ENCODE results near the gene PITRM1. TPM values are rescaled to one million over a fixed set of nuclear protein-coding genes. Genes with fewer than 3 reads are reported as not detected.
A peak's percentile ranks its signal among the peaks of the same experiment; 100 is the strongest.

Gene PITRM1
- total RNA-seq, 4 donors from 2014 or later, result 45.5 to 62.8 (median 52.2) TPM

DNA sequence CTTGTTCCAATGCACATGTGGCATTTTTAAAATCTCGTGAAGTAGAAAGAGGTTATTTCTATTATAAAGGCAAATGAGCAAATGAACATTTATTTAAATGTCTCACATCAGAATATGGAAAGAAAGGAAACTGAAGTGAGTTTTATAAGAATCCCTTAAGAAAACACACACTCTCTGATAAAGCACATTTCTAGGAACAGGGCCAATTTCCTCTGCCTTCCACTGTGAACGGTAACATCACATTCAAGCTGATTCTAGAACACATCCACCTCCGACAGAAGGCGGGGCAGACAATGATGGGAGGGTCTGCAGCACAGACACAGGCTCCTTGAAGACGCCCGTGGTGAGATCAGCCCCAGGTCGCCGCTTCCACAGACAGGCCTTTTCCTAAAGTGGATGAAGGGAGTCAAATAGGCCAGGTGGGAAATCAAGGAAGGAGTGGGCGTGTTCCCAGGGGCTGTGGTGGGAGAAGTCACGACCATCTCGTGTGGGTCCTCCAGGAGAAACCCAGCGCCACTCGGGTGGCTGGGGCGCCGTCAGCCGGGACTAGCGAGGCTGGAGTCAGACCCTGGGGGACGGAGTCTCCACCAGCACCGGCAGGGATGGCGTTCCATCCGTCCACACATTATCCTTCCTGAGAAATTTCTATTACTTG, 31.1 kb downstream of the PITRM1 start:
- no peak for TF ChIP-seq POLR2A (IDR thresholded peaks at IDR 0.05)
- TF ChIP-seq, protein P1, sequence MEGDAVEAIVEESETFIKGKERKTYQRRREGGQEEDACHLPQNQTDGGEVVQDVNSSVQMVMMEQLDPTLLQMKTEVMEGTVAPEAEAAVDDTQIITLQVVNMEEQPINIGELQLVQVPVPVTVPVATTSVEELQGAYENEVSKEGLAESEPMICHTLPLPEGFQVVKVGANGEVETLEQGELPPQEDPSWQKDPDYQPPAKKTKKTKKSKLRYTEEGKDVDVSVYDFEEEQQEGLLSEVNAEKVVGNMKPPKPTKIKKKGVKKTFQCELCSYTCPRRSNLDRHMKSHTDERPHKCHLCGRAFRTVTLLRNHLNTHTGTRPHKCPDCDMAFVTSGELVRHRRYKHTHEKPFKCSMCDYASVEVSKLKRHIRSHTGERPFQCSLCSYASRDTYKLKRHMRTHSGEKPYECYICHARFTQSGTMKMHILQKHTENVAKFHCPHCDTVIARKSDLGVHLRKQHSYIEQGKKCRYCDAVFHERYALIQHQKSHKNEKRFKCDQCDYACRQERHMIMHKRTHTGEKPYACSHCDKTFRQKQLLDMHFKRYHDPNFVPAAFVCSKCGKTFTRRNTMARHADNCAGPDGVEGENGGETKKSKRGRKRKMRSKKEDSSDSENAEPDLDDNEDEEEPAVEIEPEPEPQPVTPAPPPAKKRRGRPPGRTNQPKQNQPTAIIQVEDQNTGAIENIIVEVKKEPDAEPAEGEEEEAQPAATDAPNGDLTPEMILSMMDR (IDR thresholded peaks at IDR 0.05), result no peak
- DNase-seq (ENCODE audit: low spot score in 2 of 2), result no peak
- intact Hi-C loops (cut with DNase I; ENCODE audit: low total_unique reads), result no loop called here
- no peak overlapping the region for H3K4me3 ChIP-seq (ENCODE audit: low read depth, poor library complexity, severe bottlenecking)
- 93% methylated on average over 21 of the region's 21 CpGs for WGBS, 2 donors

DNA sequence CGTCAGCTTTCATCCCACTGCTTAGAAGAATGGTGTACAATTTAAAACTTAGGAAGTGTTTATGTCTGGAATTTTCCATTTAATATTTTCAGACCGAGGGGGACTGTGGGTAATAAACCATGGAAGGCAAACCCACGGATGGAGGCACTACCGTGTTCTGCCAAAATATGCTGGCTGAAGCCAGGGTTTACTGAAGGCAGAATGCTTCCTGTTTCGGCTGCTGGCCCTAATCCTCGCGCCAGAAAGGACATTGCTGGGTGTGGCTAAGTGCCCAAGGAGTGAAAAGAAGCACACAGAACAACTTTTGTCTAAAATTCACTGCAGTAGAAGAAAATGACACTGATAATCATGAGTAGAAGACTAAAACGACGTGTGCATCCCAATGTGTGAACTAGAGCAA, 32.3 kb downstream of the PITRM1 start:
- TF ChIP-seq, protein P1 (IDR thresholded peaks at IDR 0.05), result no peak
- TF ChIP-seq POLR2A (IDR thresholded peaks at IDR 0.05), result no peak
- WGBS, 2 donors, result 74% methylated on average over 9 of the region's 9 CpGs
- no peak for DNase-seq (ENCODE audit: low spot score in 2 of 2)
- no peak overlapping the region for H3K4me3 ChIP-seq (ENCODE audit: low read depth, poor library complexity, severe bottlenecking)
- intact Hi-C loops (cut with DNase I; ENCODE audit: low total_unique reads), result no loop called here

DNA sequence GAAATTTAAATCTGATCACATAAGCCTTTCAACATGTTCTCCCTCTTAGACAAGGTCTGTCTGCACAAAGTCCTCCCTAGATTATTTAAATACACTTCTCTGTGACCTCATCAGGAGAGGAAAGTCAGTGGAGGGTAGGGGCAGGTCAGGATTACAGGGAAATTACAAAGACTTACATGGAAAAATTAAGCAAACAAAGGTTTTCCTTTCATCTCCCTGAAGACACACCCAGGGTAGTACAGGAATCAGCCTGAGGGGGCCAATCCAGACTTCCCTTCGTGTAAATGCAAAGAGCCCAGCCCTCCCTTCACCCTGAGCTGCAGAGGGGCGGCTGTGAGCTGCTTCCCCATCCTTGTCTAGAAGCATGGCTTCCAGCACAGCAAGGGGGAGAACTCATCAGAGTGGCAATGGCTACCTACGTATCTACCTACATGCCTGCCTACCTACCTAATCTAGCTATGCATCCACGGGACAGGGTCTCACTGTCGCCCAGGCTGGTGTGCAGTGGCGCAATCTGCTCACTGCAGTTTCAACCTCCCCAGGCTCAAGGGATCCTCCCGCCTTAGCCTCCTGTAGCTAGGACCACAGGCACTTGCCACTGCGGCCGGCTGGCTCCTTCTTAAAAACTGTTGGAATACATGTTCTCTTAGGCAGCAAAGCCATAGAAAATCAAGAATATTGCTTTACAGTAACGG, 33.2 kb downstream of the PITRM1 start:
- no peak for TF ChIP-seq POLR2A (IDR thresholded peaks at IDR 0.05)
- TF ChIP-seq, protein P1 (IDR thresholded peaks at IDR 0.05), result no peak
- intact Hi-C loops (cut with DNase I; ENCODE audit: low total_unique reads), result no loop called here
- no peak overlapping the region for H3K4me3 ChIP-seq (ENCODE audit: low read depth, poor library complexity, severe bottlenecking)
- no peak for DNase-seq (ENCODE audit: low spot score in 2 of 2)
- WGBS, 2 donors, result 88 to 90% methylated on average over 10 of the region's 10 CpGs

DNA sequence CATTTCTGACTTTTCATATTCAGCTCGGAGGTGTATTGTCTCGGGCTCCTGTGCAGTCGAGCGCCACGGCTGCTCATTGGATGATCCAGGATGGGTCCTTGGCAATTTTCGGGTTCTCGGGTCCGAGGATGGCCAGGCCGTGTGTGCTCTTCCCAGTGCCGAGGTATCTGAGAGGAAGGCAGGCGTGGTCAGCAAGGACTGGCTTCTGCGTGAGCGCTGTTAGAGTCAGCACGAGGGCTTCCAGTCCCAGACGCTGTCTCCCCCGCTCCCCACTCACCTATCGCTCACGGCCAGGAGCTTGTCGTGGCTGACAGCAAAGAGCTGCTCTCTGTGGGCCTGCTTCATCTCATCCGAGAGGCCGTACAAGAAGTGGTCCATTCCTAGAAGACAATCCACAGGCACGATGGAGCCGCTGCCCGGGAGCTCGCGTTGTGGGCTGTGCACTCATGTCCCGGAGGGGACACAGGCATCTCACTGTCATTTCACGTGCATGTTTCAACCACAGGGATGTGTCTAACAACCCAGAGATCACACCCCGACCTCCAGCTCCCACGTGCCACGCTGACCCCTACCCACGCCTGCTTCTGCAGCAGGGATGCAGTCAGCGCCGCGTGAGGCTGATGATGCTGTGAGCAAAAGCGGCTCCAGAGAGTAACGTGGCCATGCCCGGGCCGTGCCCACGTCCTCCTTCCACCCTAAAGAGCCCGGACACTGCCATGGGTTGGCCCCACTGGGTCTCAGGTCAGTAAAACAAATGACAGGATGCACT, 34.4 kb downstream of the PITRM1 start:
- intact Hi-C loops (cut with DNase I; ENCODE audit: low total_unique reads), result no loop called here
- TF ChIP-seq POLR2A (IDR thresholded peaks at IDR 0.05), result no peak
- TF ChIP-seq, protein P1 (IDR thresholded peaks at IDR 0.05), result no peak
- WGBS, 2 donors, result 90 to 93% methylated on average over 39 to 41 of the region's 41 CpGs

DNA sequence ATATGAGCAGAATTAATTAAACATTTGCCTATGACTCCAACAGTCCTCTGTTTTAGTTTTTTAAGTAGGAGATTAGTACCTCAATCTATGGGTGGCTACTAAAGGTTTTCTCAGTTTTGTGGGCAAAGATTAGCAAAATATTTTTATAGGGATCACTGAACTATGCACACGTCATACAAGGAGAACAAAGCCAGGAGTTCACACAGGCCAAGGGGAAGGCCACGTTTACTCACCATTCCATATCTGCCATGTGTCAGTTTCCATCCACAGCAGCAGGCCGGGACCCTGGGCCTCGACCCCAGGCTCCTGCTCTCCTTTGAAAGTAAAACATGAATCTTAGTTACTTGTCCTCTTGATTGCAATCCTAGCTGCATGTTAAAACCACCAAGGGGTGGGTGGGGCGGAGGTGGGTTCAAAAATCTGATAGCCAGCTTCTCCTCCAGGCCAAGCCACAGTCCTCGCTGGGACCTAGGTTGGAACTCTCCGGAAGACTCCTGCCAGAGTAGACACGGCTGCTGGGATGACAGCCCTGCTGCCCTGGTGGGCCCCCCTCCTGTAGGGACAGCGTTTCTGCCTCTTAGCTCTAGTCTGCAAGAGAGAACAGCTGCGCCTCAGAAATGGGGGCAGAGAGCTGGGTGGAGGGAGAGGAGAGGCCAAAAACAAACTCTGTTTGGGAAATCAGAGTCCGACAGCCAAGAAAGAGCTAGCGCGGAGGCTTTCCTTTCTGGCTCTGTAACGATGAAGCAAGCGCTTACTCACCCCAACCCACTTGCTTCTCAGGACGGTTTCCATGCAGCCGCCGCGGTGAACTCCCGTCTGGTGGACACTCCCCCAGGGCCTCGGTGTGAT, 35.6 kb downstream of the PITRM1 start:
- intact Hi-C loops (cut with DNase I; ENCODE audit: low total_unique reads), result no loop called here
- DNase-seq (ENCODE audit: low spot score in 2 of 2), result peak in 1 of 2 donors; percentile 90
- no peak overlapping the region for H3K4me3 ChIP-seq (ENCODE audit: low read depth, poor library complexity, severe bottlenecking)
- TF ChIP-seq, protein P1 (IDR thresholded peaks at IDR 0.05), result no peak
- TF ChIP-seq POLR2A (IDR thresholded peaks at IDR 0.05), result no peak
- 69 to 77% methylated on average over 21 of the region's 21 CpGs for WGBS, 2 donors

More for the DNA sequence above, 34.4 kb downstream of the PITRM1 start:
- no peak for DNase-seq (ENCODE audit: low spot score in 2 of 2)
- H3K4me3 ChIP-seq (ENCODE audit: low read depth, poor library complexity, severe bottlenecking), result no peak overlapping the region

Measured in lower leg skin (tissue), 4 donors.